GM21515 (cell line): Measurements from ENCODE around the gene CFLAR.

Experiments
- ATAC-seq: cut with Tn5 transposase; IDR thresholded peaks from one replicate; pipeline ENCODE4 v1.9.1; 2021; ENCODE audit not compliant: unreplicated experiment

The CFLAR gene

DNA sequence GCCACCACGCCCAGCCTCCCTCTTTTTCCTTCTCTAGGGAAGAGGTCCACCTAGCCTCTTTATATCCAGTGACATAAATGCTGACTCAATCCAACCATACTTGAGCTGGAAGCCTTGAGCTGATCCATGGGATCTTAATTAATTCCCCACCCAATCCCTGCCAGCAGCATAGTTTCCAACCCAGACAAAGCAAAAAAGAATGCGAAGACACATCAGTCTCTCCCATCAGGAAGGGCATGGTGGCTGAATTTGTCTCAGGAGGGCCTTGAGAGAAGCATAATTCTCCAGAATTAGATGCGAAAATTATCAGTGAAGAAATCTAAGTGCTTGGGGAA, 89.5 kb downstream of the CFLAR start:
- no peak for ATAC-seq

DNA sequence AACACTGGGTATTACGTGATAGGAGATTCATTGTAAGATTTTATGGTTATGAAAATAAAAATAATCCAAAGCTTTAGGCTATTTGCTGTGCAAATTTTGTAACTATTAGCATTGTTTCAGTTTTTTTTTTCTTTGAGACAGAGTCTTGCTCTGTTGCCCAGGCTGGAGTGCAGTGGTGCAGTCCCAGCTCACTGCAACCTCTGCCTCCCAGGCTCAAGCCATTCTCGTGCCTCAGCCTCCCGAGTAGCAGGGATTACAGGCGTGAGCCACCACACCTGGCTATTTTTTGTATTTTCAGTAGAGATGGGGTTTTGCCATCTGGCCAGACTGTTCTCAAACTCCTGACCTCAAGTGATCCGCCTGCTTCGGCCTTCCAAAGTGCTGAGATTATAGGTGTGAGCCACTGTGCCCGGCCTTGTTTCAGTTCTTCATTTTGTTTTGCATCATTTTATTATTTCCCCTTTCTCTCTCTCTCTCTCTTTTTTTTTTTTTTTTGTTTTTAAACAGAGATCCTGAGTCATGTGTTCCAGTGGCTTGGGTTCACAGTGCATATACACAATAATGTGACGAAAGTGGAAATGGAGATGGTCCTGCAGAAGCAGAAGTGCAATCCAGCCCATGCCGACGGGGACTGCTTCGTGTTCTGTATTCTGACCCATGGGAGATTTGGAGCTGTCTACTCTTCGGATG, 92.7 kb downstream of the CFLAR start:
- peak; percentile 76 for ATAC-seq

DNA sequence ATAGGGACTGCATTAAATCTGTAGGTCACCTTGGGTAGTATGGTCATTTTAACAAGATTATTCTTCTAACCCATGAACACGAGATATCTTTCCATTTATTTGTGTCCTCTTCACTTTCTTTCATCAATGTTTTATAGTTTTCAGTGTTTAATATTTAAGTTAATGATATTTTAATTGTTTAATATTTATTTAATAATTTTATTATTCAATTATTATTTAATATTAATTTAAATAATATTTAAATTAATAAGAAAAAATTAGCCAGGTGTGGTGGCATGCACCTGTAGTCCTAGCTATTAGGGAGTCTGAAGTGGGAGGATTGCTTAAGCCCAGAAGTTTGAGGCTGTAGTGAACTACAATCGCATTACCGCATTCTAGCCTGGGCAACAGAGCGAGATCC, 100.0 kb downstream of the CFLAR start:
- no peak for ATAC-seq

DNA sequence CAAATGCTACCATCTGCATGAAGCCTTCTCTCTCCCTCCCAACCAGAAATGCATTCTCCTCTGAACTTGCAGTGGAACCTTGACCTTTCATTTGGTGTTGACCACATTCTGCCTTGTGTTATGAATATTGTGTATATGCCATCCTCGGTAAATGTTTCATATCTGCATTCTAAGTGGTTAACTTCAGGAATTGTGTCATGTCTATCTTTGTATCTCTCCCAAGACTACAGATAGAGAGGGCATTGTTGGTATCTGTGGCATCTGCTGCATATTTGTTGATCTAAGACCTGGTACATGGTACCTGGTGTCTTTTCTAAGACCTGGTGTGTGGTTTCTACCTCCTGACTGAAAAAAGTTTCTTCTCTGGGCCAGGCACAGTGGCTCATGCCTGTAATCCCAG, 101.0 kb downstream of the CFLAR start:
- no peak for ATAC-seq

DNA sequence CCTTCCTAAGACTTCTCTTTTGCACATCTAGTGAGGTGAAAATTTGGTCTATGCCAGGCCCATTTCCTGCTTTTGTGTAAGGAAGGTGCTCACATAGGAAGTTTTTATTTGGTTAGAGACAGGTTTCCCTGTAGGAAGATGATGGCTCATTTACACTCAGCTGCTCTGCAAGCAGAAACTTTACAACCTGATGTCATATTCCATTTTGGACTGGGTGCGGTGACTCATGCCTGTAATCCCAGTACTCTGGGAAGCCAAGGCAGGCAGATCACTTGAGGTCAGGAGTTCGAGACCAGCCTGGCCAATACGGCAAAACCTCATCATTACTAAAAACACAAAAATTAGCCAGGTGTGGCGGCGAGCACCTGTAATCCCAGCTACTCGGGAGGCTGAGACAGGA, 102.8 kb downstream of the CFLAR start:
- no peak for ATAC-seq

DNA sequence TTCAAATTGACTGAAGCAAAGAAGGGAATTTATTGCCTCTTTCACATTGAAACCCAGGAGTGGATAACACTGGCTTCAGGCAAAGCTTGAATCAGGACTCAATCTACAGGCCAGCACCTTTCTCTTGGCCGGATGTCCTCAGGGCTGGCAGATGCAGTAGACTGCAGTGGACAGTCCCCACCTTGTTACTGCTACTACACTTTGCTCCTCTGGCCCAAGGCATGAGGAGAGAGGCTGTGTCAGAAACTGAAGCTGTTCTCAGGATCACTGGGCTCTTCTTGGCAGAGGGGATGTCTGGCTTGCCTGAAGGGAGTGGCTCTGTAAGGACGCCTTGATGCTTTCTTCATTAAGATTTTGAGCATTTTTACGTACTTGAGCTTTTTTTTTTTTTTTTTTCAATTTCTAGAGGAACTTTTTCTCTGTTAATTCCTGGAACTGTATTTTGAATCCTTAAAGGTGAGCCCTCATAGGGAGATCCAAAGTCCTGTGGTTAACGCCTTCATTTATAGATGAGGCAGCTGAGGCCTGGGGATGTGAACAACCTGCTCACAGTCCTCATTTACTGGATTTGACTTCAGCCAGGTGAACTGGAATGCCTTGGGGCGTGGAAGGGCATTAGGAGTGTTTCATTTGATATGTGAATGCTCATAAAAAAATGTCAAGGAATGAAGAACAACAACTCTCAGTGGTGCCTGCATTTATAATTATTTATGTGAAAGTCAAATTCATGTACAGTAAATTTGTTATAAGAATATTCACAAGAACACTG, 103.5 kb downstream of the CFLAR start:
- ATAC-seq: no peak

DNA sequence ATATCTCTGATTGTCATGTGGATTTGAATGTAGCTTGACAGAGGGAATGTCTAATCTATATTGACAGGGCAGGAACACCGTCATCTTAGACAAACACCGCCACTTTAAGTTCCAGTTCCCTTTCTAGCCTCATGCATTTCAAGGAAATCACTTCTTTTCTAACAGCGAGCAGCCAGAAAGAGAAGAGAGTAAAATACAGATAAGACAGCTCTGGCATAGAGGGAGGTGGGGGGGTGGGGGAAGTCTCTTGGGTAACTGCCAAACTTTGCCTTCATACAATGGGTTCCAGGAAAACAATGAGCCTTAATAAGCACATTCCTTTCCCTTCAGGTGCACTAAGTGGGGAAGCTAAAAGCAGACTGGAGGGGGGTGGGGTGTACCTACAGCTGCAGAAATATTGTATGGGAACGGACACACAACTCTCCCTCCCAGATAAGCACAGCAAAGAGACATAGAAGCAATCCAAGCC, 104.2 kb downstream of the CFLAR start:
- ATAC-seq: no peak

DNA sequence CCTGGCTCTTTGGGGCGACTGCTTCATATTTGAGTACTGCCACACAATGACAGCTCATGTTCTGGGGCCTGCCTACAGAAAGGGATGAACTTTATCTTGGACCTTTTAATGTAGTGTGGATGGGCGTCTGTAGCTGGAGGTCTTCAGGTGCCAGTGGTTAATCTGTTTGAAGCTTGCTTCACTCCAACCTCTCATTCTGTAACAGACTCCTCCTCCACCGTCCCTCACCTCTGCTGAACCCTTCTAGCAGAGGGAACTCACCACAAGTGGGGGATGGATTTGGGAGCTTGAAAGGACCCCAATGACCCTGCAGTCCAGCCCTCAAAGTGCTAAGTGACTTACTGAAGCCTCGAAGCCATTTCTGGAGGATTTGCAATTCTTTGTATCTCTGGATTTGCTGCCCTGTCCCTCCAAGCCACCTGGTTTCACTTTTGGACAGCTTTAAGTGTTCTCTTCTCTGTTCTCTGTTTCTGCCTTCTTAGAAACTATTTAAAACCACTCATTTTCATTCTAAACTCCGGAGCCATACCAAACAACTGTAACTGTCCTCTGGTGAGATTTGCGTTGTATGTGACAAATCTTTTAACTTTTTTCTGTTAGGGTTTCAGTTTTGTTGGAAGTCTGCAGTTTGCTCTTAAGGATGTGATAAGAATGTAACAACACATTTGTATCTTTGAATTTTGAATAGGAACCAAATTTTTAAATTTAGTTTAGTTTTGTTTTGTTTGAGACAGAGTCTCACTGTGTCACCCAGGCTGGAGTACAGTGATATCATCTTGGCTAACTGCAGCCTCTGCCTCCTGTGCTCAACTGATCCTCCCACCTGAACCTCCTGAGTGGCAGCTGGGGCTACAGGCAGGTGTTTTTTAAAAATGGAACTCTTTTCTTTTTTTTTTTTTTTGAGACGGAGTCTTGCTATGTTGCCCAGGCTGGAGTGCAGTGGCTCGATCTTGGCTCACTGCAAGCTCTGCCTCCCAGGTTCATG, 107.4 kb downstream of the CFLAR start:
- peak; percentile 94 for ATAC-seq
